ENCODE results near the gene PDSS2.

- TF ChIP-seq CTCF (IDR thresholded peaks at IDR 0.05) (no peak), POLR2A (IDR thresholded peaks at IDR 0.05) (peak in 1 of 2 donors; percentile 65)
Observed at GRCh38 chr6:107491138-107491609, 31.8 kb upstream of the PDSS2 start.
